OCI-LY1 (cell line): Measurements from ENCODE around the gene PARS2.

Source experiments
- H2AFZ ChIP-seq: fragments of 200-600 bp; sonication (generic), shearing (Covaris generic); 2 replicates; pipeline ENCODE4 v1.6.0; 2014; ENCODE audit warnings: antibody characterized with exemption, mild to moderate bottlenecking, low read length
- H3F3A ChIP-seq: fragments of 200-600 bp; sonication (generic), shearing (Covaris generic); 2 replicates; pipeline ENCODE4 v1.6.0; 2014; ENCODE audit warnings: mild to moderate bottlenecking, antibody characterized with exemption, low read length, moderate library complexity; ENCODE audit not compliant: insufficient read depth
- H3K27ac ChIP-seq: fragments of 200-600 bp; sonication (generic); 2 replicates; pipeline ENCODE4 v1.5.1; 2014; ENCODE audit warnings: low read length, mixed run types, mild to moderate bottlenecking, low read depth; ENCODE audit not compliant: poor library complexity, severe bottlenecking
- H3K27me3 ChIP-seq: fragments of 200-600 bp; sonication (generic); 2 replicates; pipeline ENCODE4 v1.6.0; 2014; ENCODE audit warnings: antibody characterized with exemption, mild to moderate bottlenecking, low read length, moderate library complexity; ENCODE audit not compliant: insufficient read depth
- H3K36me3 ChIP-seq: fragments of 200-600 bp; sonication (generic); 2 replicates; pipeline ENCODE4 v1.6.1; 2014; ENCODE audit warnings: mild to moderate bottlenecking, antibody characterized with exemption, low read length, moderate library complexity, mixed read lengths; ENCODE audit not compliant: insufficient read depth
- H3K4me1 ChIP-seq: fragments of 200-600 bp; sonication (generic); 2 replicates; pipeline ENCODE4 v1.5.1; 2014; ENCODE audit warnings: mild to moderate bottlenecking, low read length, moderate library complexity; ENCODE audit not compliant: insufficient read depth, severe bottlenecking
- H3K4me2 ChIP-seq: fragments of 200-600 bp; sonication (generic), shearing (Covaris generic); 2 replicates; pipeline ENCODE4 v1.6.1; 2014; ENCODE audit warnings: low read length
- H3K4me3 ChIP-seq: fragments of 200-600 bp; sonication (generic); 2 replicates; pipeline ENCODE4 v1.5.1; 2014; ENCODE audit warnings: low read length, low read depth, mild to moderate bottlenecking, mixed read lengths; ENCODE audit not compliant: poor library complexity, severe bottlenecking
- H3K79me2 ChIP-seq: fragments of 200-600 bp; shearing (Covaris generic); 2 replicates; pipeline ENCODE4 v1.6.1; 2016; ENCODE audit warnings: mixed run types, low read length, mixed read lengths; ENCODE audit not compliant: insufficient read depth
- H3K9ac ChIP-seq: fragments of 200-600 bp; sonication (generic), shearing (Covaris generic); 2 replicates; pipeline ENCODE4 v1.6.1; 2014; ENCODE audit warnings: mild to moderate bottlenecking, low read length, mixed read lengths
- H3K9me2 ChIP-seq: fragments of 200-600 bp; sonication (generic), shearing (Covaris generic); 2 replicates; pipeline ENCODE4 v1.6.1; 2014; ENCODE audit warnings: low read depth, mild to moderate bottlenecking, low read length, mixed read lengths
- H3K9me3 ChIP-seq: fragments of 200-600 bp; shearing (Covaris generic); 2 replicates; pipeline ENCODE4 v1.6.1; 2014; ENCODE audit warnings: low read length, mixed read lengths
- H4K20me1 ChIP-seq: fragments of 200-600 bp; sonication (generic), shearing (Covaris generic); 2 replicates; pipeline ENCODE4 v1.6.0; 2016; ENCODE audit warnings: mild to moderate bottlenecking, low read length; ENCODE audit not compliant: insufficient read depth
- EZH2 ChIP-seq: fragments of 200-600 bp; sonication (generic), shearing (Covaris generic); IDR thresholded peaks from 2 replicates; pipeline ENCODE4 v1.8.0; 2017; ENCODE audit warnings: borderline replicate concordance, mixed run types, mild to moderate bottlenecking, antibody characterized with exemption, low read length, moderate library complexity, mixed read lengths
- TF ChIP-seq, protein P1 (sequence below): fragments of 200-600 bp; sonication (generic), shearing (Covaris generic); IDR thresholded peaks from 2 replicates; pipeline ENCODE4 v1.5.1; 2017; ENCODE audit warnings: mild to moderate bottlenecking, antibody characterized with exemption, low read length, moderate library complexity, mixed read lengths

PARS2 gene

DNA sequence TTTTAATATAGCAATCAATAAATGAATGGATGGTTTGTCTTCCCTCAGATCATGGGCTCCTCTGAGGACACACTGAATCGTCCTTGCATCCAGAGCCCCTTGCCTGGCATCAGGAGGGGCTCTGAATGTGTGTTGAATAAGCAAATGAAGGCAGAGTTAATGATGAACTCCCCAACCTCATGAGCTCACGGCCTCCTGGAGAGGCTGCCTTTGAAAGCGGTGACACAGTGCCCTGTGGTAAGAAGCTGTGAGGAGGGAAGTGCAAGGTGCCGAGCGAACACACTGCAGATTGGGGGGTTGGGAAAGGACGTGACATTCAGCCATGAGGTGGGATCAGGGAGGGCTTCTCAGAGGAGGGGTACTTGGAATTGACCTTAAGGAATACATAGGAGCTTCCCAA lies 3.2 kb upstream of the PARS2 start:
- H2AFZ ChIP-seq: no peak overlapping the region
- H3K4me2 ChIP-seq: no peak overlapping the region
- H3K36me3 ChIP-seq: no peaks in the 10 kb centered on the region
- H3K4me1 ChIP-seq: peaks cover 20% of the 10 kb centered on the region
- no peak overlapping the region for H3K27ac ChIP-seq
- no peaks in the 10 kb centered on the region for H3K9me3 ChIP-seq
- no peaks in the 10 kb centered on the region for H3K27me3 ChIP-seq
- no peaks in the 10 kb centered on the region for H4K20me1 ChIP-seq
- no peak overlapping the region for H3K4me3 ChIP-seq
- no peaks in the 10 kb centered on the region for H3F3A ChIP-seq
- no peaks in the 10 kb centered on the region for H3K79me2 ChIP-seq
- TF ChIP-seq, protein P1, sequence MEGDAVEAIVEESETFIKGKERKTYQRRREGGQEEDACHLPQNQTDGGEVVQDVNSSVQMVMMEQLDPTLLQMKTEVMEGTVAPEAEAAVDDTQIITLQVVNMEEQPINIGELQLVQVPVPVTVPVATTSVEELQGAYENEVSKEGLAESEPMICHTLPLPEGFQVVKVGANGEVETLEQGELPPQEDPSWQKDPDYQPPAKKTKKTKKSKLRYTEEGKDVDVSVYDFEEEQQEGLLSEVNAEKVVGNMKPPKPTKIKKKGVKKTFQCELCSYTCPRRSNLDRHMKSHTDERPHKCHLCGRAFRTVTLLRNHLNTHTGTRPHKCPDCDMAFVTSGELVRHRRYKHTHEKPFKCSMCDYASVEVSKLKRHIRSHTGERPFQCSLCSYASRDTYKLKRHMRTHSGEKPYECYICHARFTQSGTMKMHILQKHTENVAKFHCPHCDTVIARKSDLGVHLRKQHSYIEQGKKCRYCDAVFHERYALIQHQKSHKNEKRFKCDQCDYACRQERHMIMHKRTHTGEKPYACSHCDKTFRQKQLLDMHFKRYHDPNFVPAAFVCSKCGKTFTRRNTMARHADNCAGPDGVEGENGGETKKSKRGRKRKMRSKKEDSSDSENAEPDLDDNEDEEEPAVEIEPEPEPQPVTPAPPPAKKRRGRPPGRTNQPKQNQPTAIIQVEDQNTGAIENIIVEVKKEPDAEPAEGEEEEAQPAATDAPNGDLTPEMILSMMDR: no peak
- TF ChIP-seq EZH2: no peak
- H3K9me2 ChIP-seq: no peaks in the 10 kb centered on the region
- no peak overlapping the region for H3K9ac ChIP-seq

DNA sequence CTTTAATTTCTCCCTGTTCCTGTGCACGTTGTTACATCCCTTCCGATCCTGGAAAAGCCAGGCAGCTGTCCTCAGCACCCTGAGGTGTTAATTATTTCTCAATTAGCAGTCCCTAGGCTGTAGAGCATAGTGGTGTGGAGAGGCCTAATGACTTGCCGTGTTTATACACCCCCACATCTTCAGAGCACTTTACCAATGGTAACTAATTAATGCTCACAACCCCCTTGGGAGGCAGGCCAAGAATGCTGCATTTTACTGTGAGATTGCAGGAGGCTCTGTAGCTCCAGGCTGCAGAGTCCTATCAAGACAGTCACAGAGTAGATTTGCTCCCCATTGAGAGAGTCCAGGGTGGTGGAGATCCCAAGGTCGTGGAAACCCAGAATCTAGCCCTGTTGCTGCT lies 2.4 kb upstream of the PARS2 start:
- H3F3A ChIP-seq: no peaks in the 10 kb centered on the region
- H3K36me3 ChIP-seq: no peaks in the 10 kb centered on the region
- no peak overlapping the region for H3K27ac ChIP-seq
- H3K79me2 ChIP-seq: no peaks in the 10 kb centered on the region
- H3K9me3 ChIP-seq: no peaks in the 10 kb centered on the region
- no peaks in the 10 kb centered on the region for H3K27me3 ChIP-seq
- H3K4me1 ChIP-seq: peaks cover 20% of the 10 kb centered on the region
- H3K9ac ChIP-seq: no peak overlapping the region
- H4K20me1 ChIP-seq: no peaks in the 10 kb centered on the region
- no peak for TF ChIP-seq EZH2
- TF ChIP-seq, protein P1: no peak
- H3K4me3 ChIP-seq: no peak overlapping the region
- no peak overlapping the region for H3K4me2 ChIP-seq
- no peak overlapping the region for H2AFZ ChIP-seq
- no peaks in the 10 kb centered on the region for H3K9me2 ChIP-seq

DNA sequence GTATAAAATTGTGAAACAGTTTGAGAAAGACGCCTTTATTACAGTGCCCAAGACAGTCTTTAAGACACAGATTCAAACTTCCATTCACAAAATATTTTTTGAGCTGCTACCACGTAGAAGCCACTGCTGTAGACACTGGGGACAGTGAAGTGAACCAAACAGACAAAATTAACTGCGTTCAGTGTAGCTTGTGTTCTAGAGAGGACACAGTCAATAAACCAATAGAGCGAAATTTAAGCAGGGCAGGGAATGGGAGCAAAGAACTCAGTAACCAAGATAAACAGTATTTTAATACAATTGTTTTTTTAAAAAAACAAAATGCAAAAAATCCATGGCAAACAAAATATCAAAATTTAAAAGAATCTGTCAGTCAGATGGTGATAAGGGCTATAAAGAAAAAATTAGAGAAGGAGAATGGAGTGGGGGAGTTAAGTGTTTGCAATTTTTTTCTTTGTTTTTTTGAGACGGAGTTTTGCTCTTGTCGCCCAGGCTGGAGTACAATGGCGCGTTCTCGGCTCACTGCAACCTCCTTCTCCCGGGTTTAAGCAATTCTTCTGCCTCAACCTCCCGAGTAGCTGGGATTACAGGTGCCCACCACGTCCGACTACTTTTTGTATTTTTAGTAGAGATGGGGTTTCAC lies 719 bp upstream of the PARS2 start:
- Histone ChIP-seq H3K27ac (no peak overlapping the region), H3K4me1 (peaks cover 20% of the 10 kb centered on the region), H3F3A (no peaks in the 10 kb centered on the region), H3K9me3 (no peaks in the 10 kb centered on the region), H3K9ac (peak overlapping the region; percentile 27; the same call in 1 of the 2 replicates), H3K79me2 (no peaks in the 10 kb centered on the region), H3K27me3 (no peaks in the 10 kb centered on the region), H4K20me1 (no peaks in the 10 kb centered on the region), H3K36me3 (no peaks in the 10 kb centered on the region), H2AFZ (peak overlapping the region; percentile 97), H3K9me2 (no peaks in the 10 kb centered on the region), H3K4me2 (peak overlapping the region; percentile 65), H3K4me3 (peak overlapping the region; percentile 54)
- TF ChIP-seq, protein P1: no peak
- TF ChIP-seq EZH2: no peak
